Neuron (in vitro differentiated cells): ENCODE measurements around the gene MBD2.

Experiments
- H2AFZ ChIP-seq: one replicate; pipeline ENCODE4 v1.6.1; 2013; ENCODE audit warnings: low read depth, mild to moderate bottlenecking, inconsistent platforms, low read length, moderate library complexity
- H3K27me3 ChIP-seq: one replicate; pipeline ENCODE4 v1.6.1; 2013; ENCODE audit warnings: low read length; ENCODE audit not compliant: insufficient read depth
- H3K36me3 ChIP-seq: one replicate; pipeline ENCODE4 v1.6.1; 2013; ENCODE audit warnings: low read length; ENCODE audit not compliant: insufficient read depth
- H3K4me1 ChIP-seq: one replicate; pipeline ENCODE4 v1.6.1; 2013; ENCODE audit warnings: low read length; ENCODE audit not compliant: insufficient read depth
- H3K4me3 ChIP-seq: 2 replicates; pipeline ENCODE4 v1.5.1; 2013; ENCODE audit warnings: mild to moderate bottlenecking, low read length, moderate library complexity
- H3K9me3 ChIP-seq: one replicate; pipeline ENCODE4 v1.6.1; 2013; ENCODE audit warnings: low read length

Gene MBD2

GRCh38 chr18:54173250-54173649, 51.2 kb downstream of the MBD2 start:
- Histone ChIP-seq H3K27me3 (no peaks in the 10 kb centered on the region), H2AFZ (no peak overlapping the region), H3K36me3 (no peaks in the 10 kb centered on the region), H3K4me1 (peaks cover 6% of the 10 kb centered on the region), H3K9me3 (no peaks in the 10 kb centered on the region), H3K4me3 (no peak overlapping the region)

GRCh38 chr18:54169431-54170403, 54.8 kb downstream of the MBD2 start:
- no peaks in the 10 kb centered on the region for H3K9me3 ChIP-seq
- H3K4me1 ChIP-seq: no peaks in the 10 kb centered on the region
- no peak overlapping the region for H3K4me3 ChIP-seq
- no peaks in the 10 kb centered on the region for H3K36me3 ChIP-seq
- H2AFZ ChIP-seq: no peak overlapping the region
- no peaks in the 10 kb centered on the region for H3K27me3 ChIP-seq

GRCh38 chr18:54165450-54165849, 59.0 kb downstream of the MBD2 start:
- no peaks in the 10 kb centered on the region for H3K4me1 ChIP-seq
- H3K27me3 ChIP-seq: no peaks in the 10 kb centered on the region
- H2AFZ ChIP-seq: no peak overlapping the region
- H3K4me3 ChIP-seq: no peak overlapping the region
- peaks cover 12% of the 10 kb centered on the region for H3K36me3 ChIP-seq
- no peaks in the 10 kb centered on the region for H3K9me3 ChIP-seq

GRCh38 chr18:54163453-54163852, 61.0 kb downstream of the MBD2 start:
- Histone ChIP-seq H2AFZ (no peak overlapping the region), H3K9me3 (no peaks in the 10 kb centered on the region), H3K4me3 (no peak overlapping the region), H3K27me3 (no peaks in the 10 kb centered on the region), H3K4me1 (no peaks in the 10 kb centered on the region), H3K36me3 (peaks cover 16% of the 10 kb centered on the region)

GRCh38 chr18:54162431-54162830, 62.0 kb downstream of the MBD2 start:
- peaks cover 23% of the 10 kb centered on the region for H3K36me3 ChIP-seq
- no peaks in the 10 kb centered on the region for H3K27me3 ChIP-seq
- no peaks in the 10 kb centered on the region for H3K9me3 ChIP-seq
- no peak overlapping the region for H2AFZ ChIP-seq
- no peak overlapping the region for H3K4me3 ChIP-seq
- H3K4me1 ChIP-seq: no peaks in the 10 kb centered on the region

- H3K4me1 ChIP-seq: no peaks in the 10 kb centered on the region
- no peak overlapping the region for H3K4me3 ChIP-seq
- no peak overlapping the region for H2AFZ ChIP-seq
- peaks cover 25% of the 10 kb centered on the region for H3K36me3 ChIP-seq
- H3K27me3 ChIP-seq: no peaks in the 10 kb centered on the region
- no peaks in the 10 kb centered on the region for H3K9me3 ChIP-seq
Measured at GRCh38 chr18:54161267-54161666, 63.2 kb downstream of the MBD2 start.

- Histone ChIP-seq H3K4me3 (no peak overlapping the region), H3K4me1 (no peaks in the 10 kb centered on the region), H3K9me3 (no peaks in the 10 kb centered on the region), H2AFZ (no peak overlapping the region), H3K27me3 (no peaks in the 10 kb centered on the region), H3K36me3 (peaks cover 25% of the 10 kb centered on the region)
Measured at GRCh38 chr18:54159906-54160305, 64.6 kb downstream of the MBD2 start.

- Histone ChIP-seq H2AFZ (no peak overlapping the region), H3K4me1 (no peaks in the 10 kb centered on the region), H3K4me3 (no peak overlapping the region), H3K9me3 (no peaks in the 10 kb centered on the region), H3K36me3 (peaks cover 15% of the 10 kb centered on the region), H3K27me3 (no peaks in the 10 kb centered on the region)
Measured at GRCh38 chr18:54157646-54158385, 66.7 kb downstream of the MBD2 start.

GRCh38 chr18:54155412-54155811, 69.1 kb downstream of the MBD2 start:
- Histone ChIP-seq H3K9me3 (no peaks in the 10 kb centered on the region), H3K27me3 (no peaks in the 10 kb centered on the region), H2AFZ (no peak overlapping the region), H3K36me3 (peaks cover 12% of the 10 kb centered on the region), H3K4me1 (no peaks in the 10 kb centered on the region), H3K4me3 (no peak overlapping the region)

- H3K4me3 ChIP-seq: no peak overlapping the region
- H2AFZ ChIP-seq: no peak overlapping the region
- peaks cover 12% of the 10 kb centered on the region for H3K36me3 ChIP-seq
- no peaks in the 10 kb centered on the region for H3K9me3 ChIP-seq
- peaks cover 3% of the 10 kb centered on the region for H3K4me1 ChIP-seq
- H3K27me3 ChIP-seq: no peaks in the 10 kb centered on the region
Measured at GRCh38 chr18:54154231-54154630, 70.2 kb downstream of the MBD2 start.

GRCh38 chr18:54151376-54151775, 73.1 kb downstream of the MBD2 start:
- H3K36me3 ChIP-seq: no peaks in the 10 kb centered on the region
- H3K4me1 ChIP-seq: peaks cover 7% of the 10 kb centered on the region
- H3K27me3 ChIP-seq: no peaks in the 10 kb centered on the region
- H3K4me3 ChIP-seq: no peak overlapping the region
- no peak overlapping the region for H2AFZ ChIP-seq
- H3K9me3 ChIP-seq: no peaks in the 10 kb centered on the region

- H3K4me3 ChIP-seq: no peak overlapping the region
- no peaks in the 10 kb centered on the region for H3K27me3 ChIP-seq
- H3K36me3 ChIP-seq: no peaks in the 10 kb centered on the region
- H3K4me1 ChIP-seq: peaks cover 7% of the 10 kb centered on the region
- H3K9me3 ChIP-seq: no peaks in the 10 kb centered on the region
- no peak overlapping the region for H2AFZ ChIP-seq
Measured at GRCh38 chr18:54150226-54150625, 74.2 kb downstream of the MBD2 start.

- Histone ChIP-seq H3K9me3 (no peaks in the 10 kb centered on the region), H3K4me1 (peaks cover 7% of the 10 kb centered on the region), H3K36me3 (no peaks in the 10 kb centered on the region), H3K4me3 (no peak overlapping the region), H3K27me3 (no peaks in the 10 kb centered on the region), H2AFZ (no peak overlapping the region)
Measured at GRCh38 chr18:54149078-54149697, 75.3 kb downstream of the MBD2 start.
